Measurements from ENCODE around the gene FXYD6. TPM values are rescaled to one million over a fixed set of nuclear protein-coding genes. Genes with fewer than 3 reads are reported as not detected.

FXYD6 gene
- total and polyA plus RNA-seq, 9 donors, result 119 to 445 (median 264) TPM

- intact Hi-C loops (cut with DNase I), result no loop called here
- no peak overlapping the region for H3K4me3 ChIP-seq
- WGBS, 3 donors, result 74 to 75% (median 75%) methylated on average over 12 of the region's 12 CpGs
- no peaks in the 10 kb centered on the region for H3K9me3 ChIP-seq
- H3K36me3 ChIP-seq, result no peaks in the 10 kb centered on the region
- H3K4me1 ChIP-seq (ENCODE audit: insufficient read depth), result peaks cover 24% of the 10 kb centered on the region
- no peak for TF ChIP-seq CTCF (IDR thresholded peaks at IDR 0.05)
- no peak for TF ChIP-seq EP300 (IDR thresholded peaks at IDR 0.05)
- TF ChIP-seq POLR2A (IDR thresholded peaks at IDR 0.05), result no peak
- no peaks in the 10 kb centered on the region for H3K27me3 ChIP-seq
- peak in 4 of 5 donors; percentile 5 to 25 (median 12) for DNase-seq
- no peak overlapping the region for H3K27ac ChIP-seq
Measured at GRCh38 chr11:117855186-117855845, 21.1 kb downstream of the FXYD6 start.

GRCh38 chr11:117852309-117852708 lies 24.1 kb downstream of the FXYD6 start:
- H3K4me3 ChIP-seq, result no peak overlapping the region
- H3K4me1 ChIP-seq (ENCODE audit: insufficient read depth), result peaks cover 7% of the 10 kb centered on the region
- no peaks in the 10 kb centered on the region for H3K36me3 ChIP-seq
- H3K9me3 ChIP-seq, result no peaks in the 10 kb centered on the region
- no peaks in the 10 kb centered on the region for H3K27me3 ChIP-seq
- TF ChIP-seq POLR2A (IDR thresholded peaks at IDR 0.05), result no peak
- no peak for TF ChIP-seq EP300 (IDR thresholded peaks at IDR 0.05)
- no peak for TF ChIP-seq CTCF (IDR thresholded peaks at IDR 0.05)
- no peak for DNase-seq
- WGBS, 3 donors, result 64 to 65% (median 64%) methylated on average over 3 of the region's 3 CpGs
- H3K27ac ChIP-seq, result peak overlapping the region; percentile 48 to 51
- intact Hi-C loops (cut with DNase I), result no loop called here

GRCh38 chr11:117851852-117852251 lies 24.6 kb downstream of the FXYD6 start:
- intact Hi-C loops (cut with DNase I), result no loop called here
- H3K4me3 ChIP-seq, result no peak overlapping the region
- 34 to 38% (median 35%) methylated on average over 3 of the region's 3 CpGs for WGBS, 3 donors
- peak in 4 of 5 donors; percentile 31 to 58 (median 48) for DNase-seq
- H3K4me1 ChIP-seq (ENCODE audit: insufficient read depth), result peaks cover 7% of the 10 kb centered on the region
- no peaks in the 10 kb centered on the region for H3K36me3 ChIP-seq
- no peaks in the 10 kb centered on the region for H3K9me3 ChIP-seq
- H3K27me3 ChIP-seq, result no peaks in the 10 kb centered on the region
- peak overlapping the region; percentile 48 to 51 for H3K27ac ChIP-seq
- TF ChIP-seq POLR2A (IDR thresholded peaks at IDR 0.05) (no peak), CTCF (IDR thresholded peaks at IDR 0.05) (no peak), EP300 (IDR thresholded peaks at IDR 0.05) (no peak)

GRCh38 chr11:117851106-117851505 lies 25.4 kb downstream of the FXYD6 start:
- no peaks in the 10 kb centered on the region for H3K36me3 ChIP-seq
- no peaks in the 10 kb centered on the region for H3K9me3 ChIP-seq
- intact Hi-C loops (cut with DNase I), result no loop called here
- no peaks in the 10 kb centered on the region for H3K27me3 ChIP-seq
- peak overlapping the region; percentile 10 to 51 for H3K27ac ChIP-seq
- peak in 4 of 5 donors; percentile 17 to 62 (median 56) for DNase-seq
- no peak for TF ChIP-seq POLR2A (IDR thresholded peaks at IDR 0.05)
- TF ChIP-seq CTCF (IDR thresholded peaks at IDR 0.05), result no peak
- no peak for TF ChIP-seq EP300 (IDR thresholded peaks at IDR 0.05)
- WGBS, 3 donors, result 12 to 46% (median 24%) methylated on average over 3 of the region's 3 CpGs
- no peak overlapping the region for H3K4me3 ChIP-seq
- peaks cover 5% of the 10 kb centered on the region for H3K4me1 ChIP-seq (ENCODE audit: insufficient read depth)
